Fibroblast of skin of right biceps (primary cell): ENCODE results near the gene SYN1.
"Not testable (repeated sequence)": the region's sequence is repeated elsewhere in the genome, so short reads cannot be mapped to it uniquely, and the experiment has no call there.

Source experiments
- DNase-seq: peaks from one replicate; pipeline ENCODE4 v3.0.0-alpha.2; 2013

Gene SYN1

DNA sequence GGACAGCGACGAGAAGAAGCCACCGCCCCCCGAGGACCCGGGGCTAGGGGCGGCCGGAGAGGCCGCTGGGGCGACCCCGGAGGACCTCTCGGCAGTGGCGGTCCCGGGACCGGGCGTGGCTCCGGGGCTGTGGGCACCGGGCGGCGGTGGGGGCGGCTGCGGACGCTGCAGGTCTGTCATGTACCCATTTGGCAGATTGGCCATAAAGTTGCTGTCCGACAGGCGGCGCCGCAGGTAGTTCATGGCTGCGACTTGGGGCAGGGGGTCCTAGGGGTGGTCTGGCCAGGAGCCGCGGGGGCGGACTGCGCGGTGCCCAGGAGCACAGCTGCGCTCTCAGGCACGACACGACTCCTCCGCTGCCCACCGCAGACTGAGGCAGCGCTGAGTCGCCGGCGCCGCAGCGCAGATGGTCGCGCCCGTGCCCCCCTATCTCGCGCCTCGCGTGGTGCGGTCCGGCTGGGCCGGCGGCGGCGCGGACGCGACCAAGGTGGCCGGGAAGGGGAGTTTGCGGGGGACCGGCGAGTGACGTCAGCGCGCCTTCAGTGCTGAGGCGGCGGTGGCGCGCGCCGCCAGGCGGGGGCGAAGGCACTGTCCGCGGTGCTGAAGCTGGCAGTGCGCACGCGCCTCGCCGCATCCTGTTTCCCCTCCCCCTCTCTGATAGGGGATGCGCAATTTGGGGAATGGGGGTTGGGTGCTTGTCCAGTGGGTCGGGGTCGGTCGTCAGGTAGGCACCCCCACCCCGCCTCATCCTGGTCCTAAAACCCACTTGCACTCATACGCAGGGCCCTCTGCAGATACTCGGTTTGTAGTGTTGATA lies at the start of gene SYN1:
SYN1 (minus strand) TSS at position 372 of the 817 bp plus-strand sequence; CDS start at position 243, 129 bp downstream.
- peak; percentile 80 for DNase-seq

- DNase-seq, result not testable (repeated sequence)
These were observed 46.1 kb upstream of the SYN1 start for GRCh38 chrX:47665797-47666196.

GRCh38 chrX:47664737-47665136 lies 45.1 kb upstream of the SYN1 start:
- DNase-seq, result peak; percentile 29

DNA sequence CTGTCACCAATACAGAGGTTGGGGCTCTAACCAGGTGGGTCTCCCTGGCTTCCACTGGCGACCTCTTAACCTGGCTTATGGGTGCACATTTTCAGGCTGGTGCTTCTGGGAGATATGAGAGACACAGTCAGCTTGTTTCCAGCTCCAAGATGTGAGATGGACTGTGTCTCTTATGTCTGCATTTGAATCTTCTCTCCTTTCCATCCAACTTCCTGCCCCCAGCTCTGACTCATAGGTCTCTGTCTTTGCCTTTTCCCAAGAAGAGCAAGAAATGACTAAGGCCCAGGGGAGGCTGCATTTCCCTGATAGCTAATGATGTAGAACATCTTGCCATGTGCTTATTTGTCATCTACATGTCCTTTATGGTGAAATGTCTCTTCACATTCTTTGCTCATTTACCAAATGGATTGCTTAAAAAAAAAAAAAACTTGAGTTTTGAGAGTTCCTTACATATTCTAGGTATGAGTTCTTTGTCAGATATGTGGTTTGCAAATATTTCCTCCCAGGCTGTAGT lies 42.5 kb upstream of the SYN1 start:
- peak; percentile 97 for DNase-seq

GRCh38 chrX:47661539-47661938 lies 41.9 kb upstream of the SYN1 start:
- DNase-seq, result no peak

DNA sequence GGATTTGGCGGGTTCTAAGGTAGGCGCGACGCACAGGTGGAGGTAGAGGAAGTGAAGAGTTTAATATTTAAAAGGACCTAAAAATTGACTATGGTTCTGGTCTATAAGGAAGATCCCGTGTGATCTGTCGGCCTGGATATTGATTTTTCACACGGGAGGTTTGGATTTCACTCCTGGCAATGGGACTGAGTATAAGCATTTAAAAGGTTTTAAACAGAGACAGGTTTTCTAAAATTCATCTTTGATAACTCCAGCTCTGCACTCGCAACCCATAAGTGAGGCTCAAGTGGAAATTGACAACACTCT lies 39.7 kb upstream of the SYN1 start:
- DNase-seq, result no peak

DNA sequence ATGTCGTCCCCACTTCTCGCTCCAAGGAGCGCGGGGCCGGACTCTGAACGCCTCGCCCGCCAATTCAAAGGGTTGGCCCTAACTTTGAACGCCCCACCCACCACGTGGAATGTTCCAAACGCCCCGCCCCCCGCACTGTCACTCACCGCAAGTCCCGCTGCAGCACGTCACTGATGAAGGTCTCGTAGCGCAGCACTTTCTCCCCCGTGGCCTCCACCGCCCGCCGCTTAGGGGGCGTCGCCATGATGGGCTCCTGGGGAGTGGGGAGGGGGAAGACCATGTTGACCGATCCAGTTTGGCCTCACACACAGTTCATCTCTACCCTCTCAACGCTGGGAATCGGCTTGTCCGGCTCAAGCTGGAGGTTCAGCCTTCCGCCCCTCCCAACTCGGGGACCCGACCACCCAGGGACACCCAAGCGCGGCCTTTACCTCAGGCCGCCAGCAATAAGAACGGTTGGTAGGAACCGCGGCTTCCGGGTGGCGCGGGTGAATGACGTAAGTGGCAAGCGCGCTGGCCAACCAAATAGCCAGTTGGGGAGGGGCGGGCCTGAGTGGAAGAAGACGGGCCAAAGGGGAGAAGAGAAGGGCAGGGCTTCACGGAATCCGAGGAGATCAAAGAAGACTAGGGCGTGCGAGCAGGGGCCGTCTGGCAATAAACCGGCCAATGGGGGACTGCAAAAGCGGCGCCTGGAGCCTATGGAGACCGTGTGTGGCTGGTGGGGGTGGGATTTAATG lies 39.2 kb upstream of the SYN1 start, which contains the start of gene UXT:
UXT (minus strand) TSS at position 497 of the 737 bp plus-strand sequence; CDS start at position 244, 253 bp downstream.
- peak; percentile 97 for DNase-seq

- DNase-seq, result no peak
These were observed 38.6 kb upstream of the SYN1 start for GRCh38 chrX:47658301-47658683.

GRCh38 chrX:47651043-47651905 lies 31.6 kb upstream of the SYN1 start:
- no peak for DNase-seq

DNA sequence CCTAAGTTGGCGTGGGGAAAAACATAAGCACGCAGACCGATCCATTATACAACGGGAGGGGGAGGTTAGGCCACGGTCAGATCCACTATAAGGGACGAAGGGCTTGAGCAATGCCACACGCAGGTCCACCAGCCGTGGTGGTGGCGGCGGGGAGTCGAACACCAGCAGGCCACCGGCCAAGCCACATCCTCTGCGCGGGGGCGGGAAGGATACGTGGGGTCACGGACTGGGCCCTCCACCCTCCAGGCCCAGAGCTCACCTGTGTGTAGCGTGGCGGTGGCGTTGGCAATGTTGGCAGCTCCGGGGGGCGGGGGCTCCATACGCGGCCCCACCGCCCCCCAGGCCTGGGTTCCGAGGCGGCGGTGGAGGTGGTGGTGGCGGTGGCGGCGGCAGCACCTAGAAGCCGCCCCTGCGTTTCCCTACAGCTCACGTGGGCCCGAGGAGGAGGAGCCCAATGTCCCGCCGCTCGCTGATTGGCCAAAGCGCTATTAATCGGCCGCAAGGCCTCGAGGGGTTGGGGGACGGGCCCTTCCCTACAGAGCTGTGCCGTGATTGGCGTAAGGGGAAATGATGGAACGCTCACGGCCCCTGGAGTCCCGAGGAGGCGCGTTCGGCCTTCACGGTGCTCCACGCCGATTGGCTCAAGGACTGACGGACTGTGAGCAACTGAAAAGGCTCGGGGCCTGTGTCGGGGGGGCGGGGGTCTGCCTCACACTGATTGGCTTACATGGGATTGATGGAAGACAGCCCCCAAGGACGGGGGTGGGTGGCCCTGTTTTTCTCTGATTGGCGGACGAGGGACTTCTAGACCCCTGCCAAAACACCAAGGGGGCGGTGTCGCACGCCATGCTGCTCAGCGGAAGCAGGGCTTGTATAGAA lies 30.7 kb upstream of the SYN1 start, which contains the start of gene ELK1:
ELK1 (minus strand) TSS at position 400 of the 879 bp plus-strand sequence. CDS start 9,122 bp downstream, outside the sequence.
- DNase-seq, result peak; percentile 99

DNA sequence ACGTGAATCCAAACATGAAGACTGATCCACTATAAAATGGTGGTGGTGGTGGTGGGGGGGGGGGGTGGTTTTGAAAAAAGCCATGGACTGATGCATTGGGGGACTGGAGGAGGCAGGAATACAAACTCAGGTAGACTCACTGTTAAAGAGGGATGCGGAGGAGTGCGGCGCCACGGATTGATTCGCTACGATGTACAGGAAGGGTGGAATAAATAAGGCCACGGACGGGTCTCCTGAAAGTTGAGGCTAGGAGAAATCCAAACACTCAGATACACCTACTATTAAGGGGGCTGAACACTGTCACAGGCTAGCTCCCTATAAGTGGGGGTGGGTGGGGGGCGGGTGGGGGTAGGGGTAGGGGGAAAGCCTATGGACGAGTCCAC lies 30.1 kb upstream of the SYN1 start:
- no peak for DNase-seq

- DNase-seq, result no peak
These were observed 29.6 kb upstream of the SYN1 start for GRCh38 chrX:47649271-47649670.

DNA sequence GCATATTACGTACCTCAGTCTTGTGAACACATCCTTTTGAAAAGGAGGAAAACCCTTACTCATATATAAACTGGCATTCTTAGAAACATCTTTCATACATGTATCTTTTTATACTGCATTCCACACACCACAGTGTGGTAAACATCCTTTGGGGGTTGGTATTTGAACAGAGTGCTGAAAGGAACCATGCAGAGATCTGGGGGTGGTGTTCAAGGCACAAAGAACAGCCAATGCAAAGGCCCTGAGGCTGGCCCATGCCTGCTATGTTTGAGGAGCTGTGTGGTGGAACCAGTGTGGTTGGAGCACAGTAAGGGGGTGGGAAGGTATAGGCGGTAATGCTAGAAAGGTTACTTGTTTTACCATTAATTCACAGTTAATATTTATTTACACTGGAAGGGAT lies 28.7 kb upstream of the SYN1 start:
- peak; percentile 24 for DNase-seq

DNA sequence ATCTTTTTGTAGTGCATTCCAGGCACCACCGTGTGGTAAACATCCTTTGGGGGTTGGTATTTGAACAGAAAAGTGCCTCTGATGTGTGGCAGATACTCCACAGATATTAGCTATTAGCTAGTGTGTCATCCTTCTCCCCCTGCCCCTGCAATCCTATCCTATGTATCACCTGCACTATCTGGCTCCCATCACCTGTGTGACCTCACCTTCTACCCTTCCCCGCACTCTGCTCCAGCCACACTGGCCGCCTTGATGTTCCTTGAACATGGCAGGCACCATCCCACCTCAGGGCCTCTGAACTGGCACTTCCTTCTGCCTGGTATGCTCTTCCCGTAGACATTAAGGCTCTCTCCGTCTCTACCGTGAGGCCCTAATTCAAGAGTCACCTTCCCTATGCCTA lies 27.0 kb upstream of the SYN1 start:
- DNase-seq, result no peak

- DNase-seq, result no peak
These were observed 25.9 kb upstream of the SYN1 start for GRCh38 chrX:47645530-47645929.

GRCh38 chrX:47644557-47645091 lies 25.0 kb upstream of the SYN1 start:
- DNase-seq, result peak; percentile 44

- peak; percentile 22 for DNase-seq
These were observed 24.3 kb upstream of the SYN1 start for GRCh38 chrX:47643926-47644325.

DNA sequence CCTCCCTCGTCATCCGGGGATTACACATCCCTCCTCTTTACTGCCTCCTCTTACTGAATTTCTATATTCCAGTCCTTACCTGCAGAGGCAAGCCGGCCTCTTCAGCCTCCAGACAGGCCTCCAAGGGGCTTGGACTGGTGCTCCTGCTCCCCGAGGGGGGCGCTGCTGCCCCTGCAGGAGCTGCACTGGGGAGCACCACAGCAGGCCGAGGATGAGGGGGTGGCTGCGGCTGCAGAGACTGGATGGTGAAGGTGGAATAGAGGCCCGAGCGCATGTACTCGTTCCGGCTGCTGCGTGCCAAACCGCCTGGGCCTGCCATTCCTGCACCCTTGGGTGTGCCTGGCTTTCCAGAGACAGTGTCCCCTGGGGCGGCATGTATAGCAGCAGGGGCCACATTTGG lies 19.2 kb upstream of the SYN1 start:
- DNase-seq, result no peak

DNA sequence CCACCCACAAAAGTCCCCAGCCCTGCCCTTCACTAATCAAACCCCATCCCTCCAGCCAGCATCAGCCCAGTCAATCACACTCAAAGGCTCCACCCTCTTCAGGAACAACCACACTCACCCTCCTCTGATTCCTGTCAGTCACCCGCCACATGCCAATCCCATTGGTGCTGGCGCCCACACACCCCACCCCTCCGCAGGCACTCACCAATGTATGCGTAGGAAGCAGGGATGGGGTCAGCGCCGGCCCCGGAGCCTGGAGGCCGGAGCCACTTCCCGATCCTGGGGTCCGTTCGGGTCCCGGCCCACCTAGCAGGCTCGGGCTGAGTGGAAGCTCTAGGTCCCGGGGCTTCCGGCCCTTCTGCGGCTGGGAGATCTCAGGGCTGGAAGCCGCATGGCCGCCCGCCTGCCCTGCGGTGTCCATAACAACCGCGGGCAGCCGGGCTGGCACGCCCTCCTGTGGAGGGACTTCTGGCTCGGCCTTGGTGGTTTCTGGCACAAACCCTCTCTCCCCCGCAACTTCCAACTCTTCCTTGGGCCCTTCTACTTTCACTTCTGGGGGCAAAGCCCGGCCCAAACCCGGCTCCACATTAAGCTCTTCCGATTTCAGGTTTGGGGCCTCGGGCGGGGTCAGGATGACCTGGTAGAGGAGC lies 18.0 kb upstream of the SYN1 start:
- DNase-seq, result no peak

DNA sequence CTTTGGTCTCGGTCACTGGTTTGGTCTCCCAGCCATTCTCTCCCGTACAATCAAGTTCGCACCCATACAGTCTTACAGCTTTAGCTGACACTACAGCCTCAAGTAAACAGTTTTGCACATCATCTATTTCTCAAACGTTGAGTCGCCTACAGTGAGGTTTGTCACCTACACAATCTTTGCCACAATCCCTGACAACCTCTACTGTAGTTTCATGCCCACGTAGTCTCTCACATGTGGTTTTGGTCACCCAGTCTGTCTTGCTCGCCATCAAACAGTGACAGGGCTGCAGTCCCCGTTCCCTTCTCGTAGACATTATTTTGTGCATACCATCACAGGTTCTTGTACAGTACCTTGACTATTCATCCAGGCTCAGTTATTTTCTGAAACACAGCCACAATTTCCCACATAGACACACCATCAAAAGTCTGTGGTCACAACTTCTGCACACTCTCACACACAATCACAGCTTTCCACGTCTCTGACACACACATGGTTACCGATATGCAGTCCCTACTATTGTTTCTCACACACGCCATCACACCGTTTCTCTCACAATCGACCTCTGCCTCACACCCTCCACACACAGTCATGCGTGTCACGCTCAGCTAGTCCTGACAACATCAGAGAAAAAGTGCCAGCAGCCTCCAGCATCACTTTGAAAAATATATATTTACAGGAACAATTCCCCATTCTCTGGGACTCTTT lies 15.4 kb upstream of the SYN1 start:
- no peak for DNase-seq
